H1 (cell line): ENCODE data around the gene RING1. TPM values are rescaled to one million over a fixed set of nuclear protein-coding genes. Genes with fewer than 3 reads are reported as not detected.

Experiments used
- HDAC6 ChIP-seq: IDR thresholded peaks from one replicate; pipeline ENCODE4 v1.7.1; 2012; ENCODE audit warnings: low read depth, mild to moderate bottlenecking, inconsistent platforms, low read length, moderate library complexity
- RBBP5 ChIP-seq: IDR thresholded peaks from 2 replicates; pipeline ENCODE4 v1.7.1; 2012; ENCODE audit warnings: low read depth, mild to moderate bottlenecking, inconsistent platforms, low read length, moderate library complexity, borderline replicate concordance
- RNF2 ChIP-seq: fragments of 200-900, 300-1000 bp; sonication (generic); IDR thresholded peaks from 2 replicates; pipeline ENCODE4 v1.7.1; 2016; ENCODE audit warnings: borderline replicate concordance, low read depth, mild to moderate bottlenecking, antibody characterized with exemption, low read length; ENCODE audit not compliant: poor library complexity, severe bottlenecking; ENCODE audit errors: missing control alignments
- TEAD4 ChIP-seq: IDR thresholded peaks from 2 replicates; pipeline ENCODE4 v1.6.1; 2012; ENCODE audit warnings: low read depth, low read length, inconsistent platforms, mixed read lengths
- polyA plus RNA-seq, 7 experiments: library from polyadenylated mRNA; depleted of rRNA in 3 of 7; stranded (reverse) in 5 of 7; unstranded in 2 of 7; fragments of >200 nt in 5 of 7; fragments of 200-250 nt in 2 of 7; gene quantifications; 1 replicate in 5 of 7; 2 replicates in 1 of 7; 4 replicates in 1 of 7; pipeline versions ENCODE4 v1.2.1 to v1.2.3, GENCODE V29; 2011 to 2013; ENCODE audit warnings: missing spikeins in 2 of 7, mixed read lengths in 2 of 7
- total RNA-seq: library from RNA; stranded (reverse); fragmentation: NEBNext Ultra II Directional; extraction: Animal tissue kit (Norgen Biotek cat#: 25700); gene quantifications from 2 replicates; pipeline ENCODE4 v1.2.1, GENCODE V29; 2021

The RING1 gene
- total and polyA plus RNA-seq, 2 of the 8 experiments (the other 6 are each of a cell fraction or from before 2014, with no cell fraction given) = 16.4 to 26.0 TPM

DNA sequence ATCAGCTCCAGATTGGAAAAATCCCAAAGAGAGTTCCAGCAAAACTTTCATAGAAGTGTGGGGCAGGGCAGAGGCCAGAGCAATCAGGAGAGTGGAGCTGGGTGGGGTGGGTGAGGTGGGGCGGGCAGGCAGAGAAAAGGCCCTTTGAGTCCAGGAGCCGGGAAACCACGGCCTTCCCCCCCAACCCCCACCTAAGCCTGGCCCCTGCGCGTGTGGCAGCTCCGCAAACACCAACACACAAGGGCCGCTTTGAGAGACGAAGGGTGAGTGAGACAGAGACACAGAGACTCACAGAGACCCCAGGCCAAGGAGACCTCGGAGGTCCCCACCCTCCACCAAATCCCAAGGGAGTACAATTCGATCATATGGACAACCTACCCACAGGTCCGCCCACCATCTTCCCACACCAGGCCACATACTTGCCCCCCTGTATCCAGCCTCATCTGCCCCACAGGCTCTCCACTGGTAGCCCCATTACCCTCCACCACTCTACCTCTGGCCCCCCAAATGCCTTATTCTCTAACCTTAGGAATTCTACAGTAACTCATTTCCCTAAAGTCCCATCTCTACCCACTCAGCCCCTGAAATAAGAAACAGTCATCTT, 17.7 kb upstream of the RING1 start (continued):
- no peak for TF ChIP-seq RNF2
- TF ChIP-seq TEAD4 = no peak
- no peak for TF ChIP-seq HDAC6
- no peak for TF ChIP-seq RBBP5
- TF ChIP-seq, all 59 proteins: peak for 0
